DLD1 (cell line): ENCODE measurements around the gene SLF2.

Source experiments
- in situ Hi-C: cut with HindIII; loops from 2 replicates; pipeline ENCODE4 v1.10.0; 2017; ENCODE audit warnings: low sequenced_read_pairs

Gene SLF2

DNA sequence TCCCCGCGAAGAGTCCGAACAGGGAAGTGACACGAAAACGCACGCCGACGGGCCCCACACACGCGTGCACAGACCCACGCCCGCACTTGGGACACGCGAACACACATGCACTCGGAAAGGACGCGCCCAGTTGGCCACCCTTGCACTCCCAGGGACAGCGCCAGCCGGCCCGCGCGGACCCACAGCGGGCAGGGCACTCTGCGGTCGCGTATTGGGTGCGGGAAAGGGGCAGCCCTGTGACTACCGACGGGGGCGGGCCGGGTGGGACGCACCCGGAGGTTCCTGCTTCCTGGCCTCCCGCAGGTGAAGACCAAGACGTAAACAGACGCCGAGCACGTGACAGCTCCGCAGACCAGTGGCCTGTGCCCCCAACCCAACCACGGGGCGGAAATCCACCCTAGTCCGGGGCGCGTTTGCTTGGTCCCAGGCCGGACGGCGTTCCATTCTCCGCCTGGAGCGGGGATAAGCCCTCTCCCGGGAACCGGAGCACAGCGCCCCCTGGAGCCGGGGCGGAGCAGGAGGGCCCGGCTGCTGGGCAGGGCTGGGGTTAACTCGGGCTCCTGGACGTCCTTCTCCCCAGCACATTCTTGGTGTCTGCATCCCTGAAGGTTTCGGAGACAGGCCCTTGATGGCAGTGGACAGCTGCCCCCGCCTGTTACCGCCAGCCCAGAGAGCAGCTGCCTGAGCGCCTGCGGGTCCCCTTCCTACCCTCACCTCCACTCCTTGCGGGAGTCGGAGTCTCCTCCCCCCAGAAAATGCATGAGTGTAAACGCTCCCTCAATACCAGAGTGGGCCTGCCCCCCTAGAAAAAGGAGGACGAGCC lies 84.8 kb downstream of the SLF2 start:
- in situ Hi-C loops: no loop called here

GRCh38 chr10:100998183-100998990 lies 85.6 kb downstream of the SLF2 start:
- in situ Hi-C loops: no loop called here

GRCh38 chr10:100998991-100999741 lies 86.4 kb downstream of the SLF2 start:
- in situ Hi-C loops: no loop called here

DNA sequence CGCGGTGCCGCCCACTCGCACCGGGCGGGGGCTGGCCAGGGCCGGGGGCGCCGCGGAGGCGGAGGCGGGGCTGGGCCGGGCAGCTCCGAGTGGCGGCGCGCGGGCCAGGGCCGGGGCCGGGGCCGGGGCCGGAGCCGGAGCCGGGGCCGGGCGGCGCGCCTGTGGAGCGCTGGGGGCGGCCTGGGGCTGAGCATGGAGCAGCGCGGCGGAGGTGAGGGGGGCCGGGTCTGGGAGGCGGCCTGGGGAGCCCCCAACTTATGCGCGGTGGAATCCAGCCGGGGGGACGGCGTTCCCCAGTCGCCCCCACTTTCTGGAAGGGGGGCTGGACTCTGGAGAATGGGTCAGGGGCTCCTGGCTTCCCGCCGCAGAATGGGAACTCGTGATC lies 87.0 kb downstream of the SLF2 start, which contains the start of gene LZTS2:
TSS of gene LZTS2 (plus strand) at position 67 of the 385 bp plus-strand sequence. CDS start 2,731 bp downstream, outside the sequence.
- in situ Hi-C loops: no loop called here

DNA sequence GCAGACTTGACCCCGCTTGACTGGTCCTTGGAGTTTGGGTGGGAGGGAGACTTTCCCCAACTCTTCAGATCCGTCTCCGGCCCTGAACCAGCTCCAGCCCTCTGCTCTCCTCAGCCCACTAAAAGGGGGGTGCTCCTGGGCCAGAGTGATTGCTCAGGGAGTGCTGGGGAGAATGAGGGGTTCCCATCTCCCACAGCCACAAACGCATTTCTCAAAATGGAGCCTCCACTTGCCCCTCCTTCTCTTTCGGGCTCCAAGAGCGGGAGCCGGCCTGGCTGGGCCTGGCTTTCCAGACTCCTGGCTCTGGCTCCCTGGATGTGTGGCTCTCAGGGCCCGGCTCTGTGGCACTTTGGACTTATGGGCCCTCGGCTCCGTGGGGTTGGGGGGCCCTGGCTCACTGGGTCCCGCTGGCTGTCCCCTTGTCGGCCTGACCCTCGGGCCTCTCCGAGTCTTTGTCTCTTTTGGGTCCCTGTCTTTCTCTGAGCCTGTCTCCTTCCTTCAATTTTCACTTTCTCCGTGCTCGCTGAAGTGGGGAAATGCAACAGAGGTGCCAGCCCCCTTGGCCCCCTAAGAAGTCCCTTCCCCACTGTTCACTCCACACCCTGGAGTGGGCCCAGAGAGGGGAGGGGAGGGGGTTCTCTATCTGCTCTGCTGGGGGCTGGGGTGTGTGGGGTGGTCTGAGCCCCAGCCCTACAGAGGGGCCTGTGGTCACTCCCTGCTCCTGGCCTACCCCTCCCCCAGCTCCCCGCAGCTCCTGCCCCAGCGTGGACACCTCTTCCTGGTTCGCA lies 87.6 kb downstream of the SLF2 start:
- in situ Hi-C loops: no loop called here

- in situ Hi-C loops: no loop called here
Observed at GRCh38 chr10:101000915-101001658, 88.3 kb downstream of the SLF2 start.

DNA sequence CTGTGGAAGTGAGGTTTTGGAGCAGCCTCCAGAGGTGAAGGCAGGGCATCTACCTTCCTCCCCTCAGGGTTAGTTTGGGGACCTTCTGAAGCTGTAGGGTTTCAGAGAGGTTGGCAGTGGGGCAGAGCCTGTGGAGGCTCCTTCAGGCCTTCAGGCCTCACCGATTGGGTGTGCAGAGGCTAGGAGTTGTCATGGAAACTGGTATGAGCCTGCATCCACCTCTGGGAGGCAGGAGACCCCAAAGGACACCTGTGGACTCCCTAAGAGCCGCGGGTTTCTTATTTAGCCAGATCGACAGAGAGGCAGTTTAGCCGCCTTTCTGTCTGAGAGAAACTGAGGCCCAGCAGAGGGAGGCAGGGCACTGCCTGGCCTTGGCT lies 88.9 kb downstream of the SLF2 start:
- in situ Hi-C loops: no loop called here

GRCh38 chr10:101002456-101002855 lies 89.7 kb downstream of the SLF2 start:
- in situ Hi-C loops: no loop called here

GRCh38 chr10:101003639-101004206 lies 91.0 kb downstream of the SLF2 start:
- in situ Hi-C loops: no loop called here

- in situ Hi-C loops: no loop called here
Observed at GRCh38 chr10:101005361-101005760, 92.6 kb downstream of the SLF2 start.

DNA sequence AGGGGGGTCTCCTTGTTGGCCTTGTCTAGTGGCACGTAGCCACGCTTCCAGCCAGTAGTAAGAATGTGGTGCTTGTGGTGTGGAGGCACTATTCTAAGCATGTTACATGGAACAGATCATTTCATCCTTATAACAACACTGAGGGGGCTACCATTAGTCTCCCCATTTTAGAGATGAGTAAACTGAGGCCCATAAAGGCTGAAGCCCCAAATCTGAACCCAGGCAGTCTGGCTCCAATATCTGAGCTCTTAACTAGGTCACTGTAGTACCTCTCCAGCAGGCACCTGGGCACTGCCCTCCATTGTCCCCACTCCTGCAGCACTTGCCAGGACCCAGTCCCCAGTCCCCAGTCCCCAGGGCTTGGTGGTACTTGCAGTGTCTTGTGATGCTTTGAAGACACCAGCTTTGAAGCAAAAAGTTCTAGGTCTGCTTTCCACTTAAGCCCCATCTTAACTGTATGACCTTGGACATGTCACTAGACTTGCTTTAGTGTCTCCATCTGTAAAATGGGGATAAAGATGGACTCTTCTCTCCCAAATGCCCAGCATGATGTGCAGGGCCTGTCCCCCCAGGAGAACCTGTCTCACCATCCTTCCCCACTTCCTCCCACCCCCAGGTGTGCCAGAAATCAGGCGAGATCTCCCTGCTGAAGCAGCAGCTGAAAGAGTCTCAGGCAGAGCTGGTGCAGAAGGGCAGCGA lies 93.3 kb downstream of the SLF2 start:
- in situ Hi-C loops: no loop called here

DNA sequence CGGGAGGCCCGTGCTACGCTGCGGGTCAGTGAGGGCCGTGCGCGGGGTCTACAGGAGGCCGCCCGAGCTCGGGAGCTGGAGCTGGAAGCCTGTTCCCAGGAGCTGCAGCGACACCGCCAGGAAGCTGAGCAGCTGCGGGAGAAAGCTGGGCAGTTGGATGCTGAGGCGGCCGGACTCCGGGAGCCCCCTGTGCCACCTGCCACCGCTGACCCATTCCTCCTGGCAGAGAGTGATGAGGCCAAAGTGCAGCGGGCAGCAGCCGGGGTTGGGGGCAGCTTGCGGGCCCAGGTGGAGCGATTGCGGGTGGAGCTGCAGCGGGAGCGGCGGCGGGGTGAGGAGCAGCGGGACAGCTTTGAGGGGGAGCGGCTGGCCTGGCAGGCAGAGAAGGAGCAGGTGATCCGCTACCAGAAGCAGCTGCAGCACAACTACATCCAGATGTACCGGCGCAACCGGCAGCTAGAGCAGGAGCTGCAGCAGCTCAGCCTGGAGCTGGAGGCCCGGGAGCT lies 93.9 kb downstream of the SLF2 start:
- in situ Hi-C loops: no loop called here

- in situ Hi-C loops: no loop called here
Observed at GRCh38 chr10:101007099-101007711, 94.4 kb downstream of the SLF2 start.

DNA sequence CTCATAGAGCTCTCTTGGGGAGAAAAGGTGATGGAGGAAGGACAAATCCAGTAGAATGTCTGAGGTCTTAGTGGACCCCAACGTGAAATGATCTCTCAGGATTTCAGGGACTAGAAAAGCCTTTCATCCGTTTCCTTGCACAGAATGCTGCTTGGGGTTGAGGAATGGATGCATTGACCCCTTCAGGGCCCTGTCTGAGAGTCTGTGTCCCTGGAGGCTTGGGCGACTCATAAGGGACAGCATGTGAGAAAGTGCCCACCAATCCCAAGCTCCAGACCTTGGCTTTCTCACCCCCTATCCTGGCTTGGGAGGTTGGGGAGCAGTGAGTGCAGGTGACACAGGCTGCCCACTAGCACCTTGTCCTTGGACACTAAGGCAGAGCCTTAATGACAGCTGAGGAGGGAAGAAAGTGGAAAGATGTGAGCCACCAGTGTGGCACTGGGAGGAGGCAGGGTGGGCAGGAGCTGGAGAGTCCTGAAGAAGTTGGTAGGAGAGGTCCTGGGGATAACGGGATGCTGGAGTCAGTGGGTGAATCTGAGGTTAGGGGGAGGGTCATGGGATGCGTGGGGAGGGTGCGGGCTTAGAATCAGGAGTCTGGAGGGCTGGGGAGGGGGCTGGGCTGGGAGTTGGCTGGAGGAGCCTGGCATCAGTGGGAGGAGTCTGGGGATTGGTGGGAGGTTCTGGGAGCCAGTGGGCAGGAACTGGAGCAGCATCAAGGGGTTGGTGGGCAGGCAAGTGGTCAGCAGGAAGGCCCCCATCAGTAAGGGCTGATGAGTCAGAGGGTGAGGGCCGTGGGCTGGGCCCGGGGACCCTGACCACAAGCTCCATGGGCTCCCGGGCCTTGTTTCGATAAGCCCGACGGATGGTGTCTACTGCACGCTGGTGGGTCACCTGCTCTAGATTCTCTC lies 95.4 kb downstream of the SLF2 start:
- in situ Hi-C loops: no loop called here

DNA sequence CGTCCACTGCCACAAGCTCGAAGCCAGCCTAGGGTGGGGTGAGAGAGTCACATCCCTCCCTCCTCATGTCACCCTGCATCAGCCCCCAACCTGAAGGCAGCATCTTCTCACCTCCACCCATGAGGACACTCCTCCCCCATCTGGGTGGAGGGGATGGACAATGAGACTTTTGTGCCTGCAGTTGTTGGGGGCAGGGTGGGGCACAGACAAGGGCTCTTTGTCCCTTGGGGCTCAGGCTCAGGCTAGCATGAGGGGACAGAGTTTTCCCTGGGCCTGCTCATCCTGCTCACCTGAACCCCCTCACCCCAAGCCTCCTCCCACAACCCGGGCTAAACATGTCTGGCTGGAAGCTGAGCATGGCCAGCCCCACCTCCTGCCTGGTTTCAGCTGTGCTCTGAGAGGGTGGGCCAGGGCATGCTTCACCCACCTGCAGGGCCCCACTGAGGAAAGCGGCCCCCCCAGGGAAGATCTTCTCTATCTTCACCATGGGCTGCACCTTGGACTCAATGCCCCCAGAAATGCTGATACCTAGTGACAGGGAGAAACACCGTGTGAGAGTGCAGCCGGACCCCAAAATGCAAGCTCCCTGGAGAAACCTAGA lies 96.2 kb downstream of the SLF2 start:
- in situ Hi-C loops: no loop called here

DNA sequence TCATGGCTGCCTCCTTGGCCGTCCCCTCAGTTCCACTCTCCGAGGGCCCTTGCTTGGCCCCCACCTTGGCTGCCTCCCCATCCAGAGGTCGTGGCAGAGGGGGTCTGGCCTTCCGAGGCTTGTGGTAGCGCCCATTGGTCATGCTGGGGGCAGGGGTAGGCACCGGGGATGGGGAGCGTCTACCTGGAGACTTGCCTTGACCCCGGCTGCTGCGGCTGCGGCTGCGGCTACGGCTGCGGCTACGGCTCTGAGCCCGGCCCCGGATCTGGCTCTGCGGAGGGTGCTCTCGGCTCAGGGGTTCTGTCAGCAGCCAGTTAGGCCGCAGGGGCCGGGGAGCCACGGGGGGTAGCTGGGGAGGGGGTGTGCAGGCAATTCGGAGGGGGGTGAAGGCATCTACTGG lies 97.6 kb downstream of the SLF2 start:
- in situ Hi-C loops: no loop called here
